Smooth muscle cell (in vitro differentiated cells): ENCODE results near the gene SMIM5. TPM values are rescaled to one million over a fixed set of nuclear protein-coding genes. Genes with fewer than 3 reads are reported as not detected.

Source experiments
- DNase-seq: peaks from one replicate; lab custom pipeline; 2025; ENCODE audit not compliant: unreplicated experiment; lab: John Stamatoyannopoulos, UW
- H2AFZ ChIP-seq: fragments of 200-600 bp; sonication (generic); 2 replicates; pipeline ENCODE4 v1.6.0; 2016; ENCODE audit warnings: antibody characterized with exemption, low read depth, mild to moderate bottlenecking
- H3F3A ChIP-seq: fragments of 200-600 bp; sonication (generic); 2 replicates; pipeline ENCODE4 v1.6.0; 2017; ENCODE audit warnings: antibody characterized with exemption, low read depth
- H3K27ac ChIP-seq: fragments of 200-600 bp; sonication (generic); 2 replicates; pipeline ENCODE4 v1.5.1; 2016; ENCODE audit warnings: low read depth, mild to moderate bottlenecking
- H3K27me3 ChIP-seq: fragments of 200-600 bp; sonication (generic); 2 replicates; pipeline ENCODE4 v1.6.1; 2016; ENCODE audit warnings: low read depth, mild to moderate bottlenecking
- H3K36me3 ChIP-seq: fragments of 200-600 bp; sonication (generic); 2 replicates; pipeline ENCODE4 v1.5.1; 2016; ENCODE audit warnings: low read depth
- H3K4me1 ChIP-seq: fragments of 200-600 bp; sonication (generic); 2 replicates; pipeline ENCODE4 v1.5.1; 2016; ENCODE audit warnings: low read depth
- H3K4me2 ChIP-seq: fragments of 200-600 bp; sonication (generic); 2 replicates; pipeline ENCODE4 v1.6.0; 2016; ENCODE audit warnings: mild to moderate bottlenecking
- H3K4me3 ChIP-seq: fragments of 200-600 bp; sonication (generic); 2 replicates; pipeline ENCODE4 v1.5.1; 2016; ENCODE audit warnings: mild to moderate bottlenecking
- H3K79me2 ChIP-seq: fragments of 200-600 bp; sonication (generic); 2 replicates; pipeline ENCODE4 v1.6.0; 2016; ENCODE audit warnings: low read depth, mild to moderate bottlenecking
- H3K9ac ChIP-seq: fragments of 200-600 bp; sonication (generic); 2 replicates; pipeline ENCODE4 v1.6.0; 2016; ENCODE audit warnings: low read depth
- H3K9me3 ChIP-seq: fragments of 200-600 bp; sonication (generic); replicated peaks from 2 replicates; pipeline ENCODE4 v1.5.1; 2016; ENCODE audit warnings: low read depth
- H4K20me1 ChIP-seq: fragments of 200-600 bp; sonication (generic); 2 replicates; pipeline ENCODE4 v1.6.0; 2016; ENCODE audit warnings: low read depth
- WGBS: methylation state at CpG from one replicate; pipeline ENCODE4 v1.1.7; 2016; ENCODE audit warnings: low lambda C conversion rate; 5-methylcytosine and 5-hydroxymethylcytosine counted together
- polyA plus RNA-seq: library from polyadenylated mRNA; unstranded; fragments of >200 nt; fragmentation: Nextera tagmentation; extraction: Ambion mirVana; gene quantifications from 2 replicates; pipeline ENCODE4 v1.2.1, GENCODE V29; 2016
- total RNA-seq: library from RNA; depleted of rRNA; stranded (reverse); fragments of >200 nt; gene quantifications from 2 replicates; pipeline ENCODE4 v1.2.3, GENCODE V29; 2014
- TF ChIP-seq, protein P1 (sequence below): fragments of 200-600 bp; sonication (generic); IDR thresholded peaks from 2 replicates; pipeline ENCODE4 v1.5.1; 2017; ENCODE audit warnings: borderline replicate concordance, mild to moderate bottlenecking, antibody characterized with exemption; ENCODE audit not compliant: insufficient read depth, poor library complexity, severe bottlenecking

Gene SMIM5
- total and polyA plus RNA-seq, 2 experiments from 2014 or later: 0.13 to 0.80 TPM

DNA sequence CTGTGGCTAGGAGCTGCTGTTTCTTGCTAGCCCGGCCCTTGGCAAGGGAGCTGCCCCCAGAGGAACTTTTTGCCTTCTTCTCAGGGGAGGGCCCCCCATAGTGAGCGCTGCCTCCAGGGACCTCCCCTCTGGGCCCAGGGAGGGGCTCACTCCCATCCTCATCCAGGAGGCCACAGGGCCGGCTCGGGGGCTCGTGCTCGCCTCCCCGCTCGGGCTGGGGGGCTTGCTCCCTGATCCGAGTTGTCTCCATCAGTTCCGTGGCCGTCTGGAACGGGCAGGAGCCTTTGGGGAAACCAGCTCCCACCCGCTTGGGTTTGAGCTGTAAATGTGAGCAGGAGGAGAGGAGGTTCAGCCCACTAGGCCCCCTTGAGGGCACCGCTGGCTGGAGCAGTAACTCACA is 4.1 kb upstream of the SMIM5 start:
- Histone ChIP-seq H3K27me3 (no peaks in the 10 kb centered on the region), H3K4me3 (no peak overlapping the region), H4K20me1 (peaks cover 1% of the 10 kb centered on the region), H3K27ac (no peak overlapping the region), H3K36me3 (no peaks in the 10 kb centered on the region), H3K79me2 (no peaks in the 10 kb centered on the region), H3F3A (no peaks in the 10 kb centered on the region), H3K4me1 (peaks cover 11% of the 10 kb centered on the region), H3K4me2 (no peak overlapping the region), H3K9ac (no peak overlapping the region), H2AFZ (no peak overlapping the region), H3K9me3 (no peaks in the 10 kb centered on the region)
- TF ChIP-seq, protein P1, sequence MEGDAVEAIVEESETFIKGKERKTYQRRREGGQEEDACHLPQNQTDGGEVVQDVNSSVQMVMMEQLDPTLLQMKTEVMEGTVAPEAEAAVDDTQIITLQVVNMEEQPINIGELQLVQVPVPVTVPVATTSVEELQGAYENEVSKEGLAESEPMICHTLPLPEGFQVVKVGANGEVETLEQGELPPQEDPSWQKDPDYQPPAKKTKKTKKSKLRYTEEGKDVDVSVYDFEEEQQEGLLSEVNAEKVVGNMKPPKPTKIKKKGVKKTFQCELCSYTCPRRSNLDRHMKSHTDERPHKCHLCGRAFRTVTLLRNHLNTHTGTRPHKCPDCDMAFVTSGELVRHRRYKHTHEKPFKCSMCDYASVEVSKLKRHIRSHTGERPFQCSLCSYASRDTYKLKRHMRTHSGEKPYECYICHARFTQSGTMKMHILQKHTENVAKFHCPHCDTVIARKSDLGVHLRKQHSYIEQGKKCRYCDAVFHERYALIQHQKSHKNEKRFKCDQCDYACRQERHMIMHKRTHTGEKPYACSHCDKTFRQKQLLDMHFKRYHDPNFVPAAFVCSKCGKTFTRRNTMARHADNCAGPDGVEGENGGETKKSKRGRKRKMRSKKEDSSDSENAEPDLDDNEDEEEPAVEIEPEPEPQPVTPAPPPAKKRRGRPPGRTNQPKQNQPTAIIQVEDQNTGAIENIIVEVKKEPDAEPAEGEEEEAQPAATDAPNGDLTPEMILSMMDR: no peak
- DNase-seq: no peak
- 91% methylated on average over 14 of the region's 14 CpGs for WGBS

DNA sequence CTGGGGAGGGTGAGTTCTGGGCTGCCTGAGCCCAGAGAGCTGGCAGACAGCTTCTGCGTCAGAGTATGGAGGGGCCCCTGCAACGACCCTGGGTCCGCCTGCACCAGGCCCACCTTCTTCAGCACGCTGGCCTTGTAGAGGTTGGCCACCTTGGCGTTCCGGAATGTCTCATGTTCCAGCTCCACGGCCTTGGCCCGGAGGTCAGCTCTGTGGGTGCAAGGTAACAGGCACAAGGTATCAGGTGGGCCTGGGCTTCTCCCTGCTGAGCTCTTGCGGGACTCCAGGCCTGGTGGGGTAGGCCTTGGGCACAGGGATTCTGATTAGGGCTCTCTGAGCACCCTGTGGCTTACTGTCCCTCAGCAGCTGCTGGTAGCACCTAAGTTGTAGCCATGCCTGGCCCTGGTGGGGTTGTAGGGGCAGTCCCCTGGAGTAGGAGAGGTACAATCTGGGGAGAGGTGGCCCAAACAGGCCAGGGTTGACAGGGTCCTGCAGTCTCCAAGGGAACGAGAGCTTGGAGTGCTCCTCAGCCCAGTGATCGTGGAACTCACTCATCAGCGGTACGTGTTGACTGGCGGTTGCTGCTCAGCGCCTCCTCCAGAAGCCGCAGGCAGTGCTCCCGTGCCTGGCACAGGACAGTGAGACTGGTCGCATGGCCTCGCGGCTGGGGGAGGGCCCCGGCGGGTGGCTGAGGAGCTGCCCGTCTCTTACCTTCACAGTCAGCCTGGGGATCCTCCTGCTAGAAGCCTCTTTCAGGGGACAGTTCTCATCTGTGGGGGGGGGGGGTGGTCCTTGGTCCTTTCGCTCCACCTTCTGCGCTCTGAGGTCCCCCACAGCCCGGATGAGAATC is 2.9 kb upstream of the SMIM5 start:
- Histone ChIP-seq H3K4me2 (no peak overlapping the region), H3K36me3 (no peaks in the 10 kb centered on the region), H2AFZ (no peak overlapping the region), H3K9me3 (no peaks in the 10 kb centered on the region), H3K27ac (no peak overlapping the region), H3K27me3 (no peaks in the 10 kb centered on the region), H3K79me2 (no peaks in the 10 kb centered on the region), H3K4me3 (no peak overlapping the region), H3K4me1 (peaks cover 22% of the 10 kb centered on the region), H3K9ac (no peak overlapping the region), H4K20me1 (peaks cover 5% of the 10 kb centered on the region), H3F3A (no peaks in the 10 kb centered on the region)
- WGBS: 88% methylated on average over 26 of the region's 26 CpGs
- TF ChIP-seq, protein P1: no peak
- no peak for DNase-seq

DNA sequence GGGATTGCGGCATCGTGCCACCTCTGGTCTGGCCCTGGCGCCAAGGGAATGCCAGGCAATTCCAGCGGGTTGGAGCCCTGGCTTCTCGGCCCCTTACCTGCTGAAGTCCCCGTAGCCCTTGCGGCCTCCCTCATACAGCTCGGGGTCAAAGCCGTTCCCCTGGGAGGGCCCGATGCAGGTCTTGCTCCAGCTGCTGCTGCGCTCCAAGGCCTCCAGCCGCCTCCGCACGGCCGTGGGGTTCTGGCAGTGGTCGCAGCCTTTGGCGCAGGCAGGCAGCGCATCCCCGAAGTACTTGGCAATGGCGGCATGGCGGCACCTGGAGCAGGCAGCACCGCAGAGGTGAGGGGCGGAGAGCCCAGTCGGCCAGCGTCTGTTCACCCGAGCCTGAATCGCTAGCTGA is 1.9 kb upstream of the SMIM5 start:
- whole genome bisulfite sequencing: 96% methylated on average over 27 of the region's 27 CpGs
- H4K20me1 ChIP-seq: peaks cover 5% of the 10 kb centered on the region
- no peak overlapping the region for H3K4me2 ChIP-seq
- H3F3A ChIP-seq: no peaks in the 10 kb centered on the region
- H3K79me2 ChIP-seq: no peaks in the 10 kb centered on the region
- no peaks in the 10 kb centered on the region for H3K27me3 ChIP-seq
- H2AFZ ChIP-seq: no peak overlapping the region
- DNase-seq: no peak
- H3K9me3 ChIP-seq: no peaks in the 10 kb centered on the region
- H3K27ac ChIP-seq: no peak overlapping the region
- no peaks in the 10 kb centered on the region for H3K36me3 ChIP-seq
- peaks cover 25% of the 10 kb centered on the region for H3K4me1 ChIP-seq
- no peak overlapping the region for H3K4me3 ChIP-seq
- TF ChIP-seq, protein P1: no peak
- H3K9ac ChIP-seq: no peak overlapping the region

DNA sequence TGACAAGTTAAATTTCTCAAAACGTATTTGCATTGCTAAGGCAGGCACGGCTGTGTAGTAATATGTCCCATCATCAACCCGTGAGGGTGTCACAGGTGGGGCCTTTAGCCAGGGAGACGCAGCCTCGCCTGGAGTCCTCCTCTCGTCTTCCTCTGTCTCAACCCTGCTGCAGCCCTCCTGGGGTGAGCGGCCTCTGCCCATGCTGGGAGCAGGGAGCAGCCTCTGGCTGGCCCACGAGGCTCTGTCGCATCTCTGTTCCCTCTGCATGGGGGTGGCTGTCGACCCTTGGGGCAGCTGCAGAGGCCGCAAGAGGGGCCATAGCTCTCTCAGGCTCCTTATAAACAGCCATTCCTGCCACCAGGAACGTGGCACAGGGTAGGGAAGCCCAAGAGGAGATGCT is 806 bp upstream of the SMIM5 start:
- no peak overlapping the region for H3K27ac ChIP-seq
- no peaks in the 10 kb centered on the region for H3K27me3 ChIP-seq
- H3K4me1 ChIP-seq: peaks cover 25% of the 10 kb centered on the region
- no peak overlapping the region for H3K9ac ChIP-seq
- DNase-seq: no peak
- no peaks in the 10 kb centered on the region for H3K9me3 ChIP-seq
- no peaks in the 10 kb centered on the region for H3K79me2 ChIP-seq
- H2AFZ ChIP-seq: no peak overlapping the region
- H3K36me3 ChIP-seq: no peaks in the 10 kb centered on the region
- TF ChIP-seq, protein P1: no peak
- no peak overlapping the region for H3K4me2 ChIP-seq
- no peak overlapping the region for H3K4me3 ChIP-seq
- 83% methylated on average over 12 of the region's 12 CpGs for WGBS
- peaks cover 5% of the 10 kb centered on the region for H4K20me1 ChIP-seq
- no peaks in the 10 kb centered on the region for H3F3A ChIP-seq
